Fibroblast of mammary gland (primary cell): ENCODE data around the gene LSM3.

ENCODE experiments used
- DNase-seq: peaks from one replicate; pipeline ENCODE4 v3.0.0-alpha.2; 2010; ENCODE audit warnings: low read depth
- H3K4me3 ChIP-seq: 2 replicates; pipeline ENCODE4 v1.5.1; 2011; ENCODE audit warnings: low read depth, mild to moderate bottlenecking, low read length, moderate library complexity; ENCODE audit not compliant: control insufficient read depth
- CTCF ChIP-seq: conservative IDR thresholded peaks from 2 replicates; pipeline ENCODE4 v1.5.1; 2011; ENCODE audit warnings: low read depth, low read length, inconsistent platforms; ENCODE audit not compliant: control insufficient read depth, insufficient read depth

The LSM3 gene

GRCh38 chr3:14142567-14143270, 35.9 kb upstream of the LSM3 start:
- TF ChIP-seq CTCF, result no peak
- DNase-seq, result no peak
- no peak overlapping the region for H3K4me3 ChIP-seq

- no peak for TF ChIP-seq CTCF
- DNase-seq, result peak; percentile 95
- no peak overlapping the region for H3K4me3 ChIP-seq
Observed at GRCh38 chr3:14143271-14144225, 35.1 kb upstream of the LSM3 start.

GRCh38 chr3:14144423-14145075, 34.1 kb upstream of the LSM3 start:
- no peak for TF ChIP-seq CTCF
- DNase-seq, result peak; percentile 99
- peak overlapping the region; percentile 15 for H3K4me3 ChIP-seq

- H3K4me3 ChIP-seq, result no peak overlapping the region
- DNase-seq, result peak; percentile 82
- TF ChIP-seq CTCF, result no peak
Observed at GRCh38 chr3:14145236-14145635, 33.4 kb upstream of the LSM3 start.

GRCh38 chr3:14145670-14146380, 32.8 kb upstream of the LSM3 start:
- no peak for TF ChIP-seq CTCF
- no peak overlapping the region for H3K4me3 ChIP-seq
- DNase-seq, result no peak
